ENCODE measurements around the gene HDDC3. TPM values are rescaled to one million over a fixed set of nuclear protein-coding genes. Genes with fewer than 3 reads are reported as not detected.

HDDC3 gene
- total and polyA plus RNA-seq, 9 of the 15 experiments (the other 6 are each of a cell fraction or from before 2014, with no cell fraction given): 14.9 to 55.8 (median 36.9) TPM

GRCh38 chr15:90931828-90932659 is at the start of gene HDDC3 (continued):
- TF ChIP-seq PBX2 (CRISPR knock-in tag; IDR thresholded peaks at IDR 0.05; ENCODE audit: low read depth): no peak
- TF ChIP-seq PBX2 (tag; conservative IDR thresholded peaks at IDR 0.05; ENCODE audit: low read depth): no peak
- no peak for TF ChIP-seq ZNF41 (CRISPR knock-in tag; conservative IDR thresholded peaks at IDR 0.05)
- TF ChIP-seq PURB (CRISPR knock-in tag; IDR thresholded peaks at IDR 0.05; ENCODE audit: low read depth): no peak
- no peak for TF ChIP-seq FOXP4 (CRISPR knock-in tag; IDR thresholded peaks at IDR 0.05; ENCODE audit: borderline replicate concordance)
- peak in 1 of 2 experiments; percentile 80; a peak in 3 of 4 replicates for TF ChIP-seq RCOR1 (IDR thresholded peaks at IDR 0.05; ENCODE audit: borderline replicate concordance in 1 of 2, low read depth in 2 of 2, low read length in 2 of 2)
- no peak for TF ChIP-seq NR2F6 (CRISPR knock-in tag; IDR thresholded peaks at IDR 0.05)
- peak; percentile 55; the same call in 1 of the 2 replicates for TF ChIP-seq PHF21A (IDR thresholded peaks at IDR 0.05; ENCODE audit: borderline replicate concordance, low read depth)
- 0 out of 2 replicates have a peak, but pooled peaks have one; percentile 5 for TF ChIP-seq ZNF354B (CRISPR knock-in tag; IDR thresholded peaks at IDR 0.05)
- TF ChIP-seq TCF7 (IDR thresholded peaks at IDR 0.05; ENCODE audit: borderline replicate concordance): no peak
- TF ChIP-seq ZBTB33 (CRISPR knock-in tag; IDR thresholded peaks at IDR 0.05): no peak; the same call in 1 of the 2 replicates
- TF ChIP-seq PML (IDR thresholded peaks at IDR 0.05; ENCODE audit: low read length): peak; percentile 20; the same call in 1 of the 2 replicates
- 0 out of 2 replicates have a peak, but pooled peaks have one; percentile 71 for TF ChIP-seq ZC3H4 (CRISPR knock-in tag; IDR thresholded peaks at IDR 0.05; ENCODE audit: borderline replicate concordance)
- TF ChIP-seq NR1H2 (CRISPR knock-in tag; IDR thresholded peaks at IDR 0.05): no peak
- peak; percentile 60; the same call in 1 of the 2 replicates for TF ChIP-seq GABPB1 (CRISPR knock-in tag; IDR thresholded peaks at IDR 0.05)
- TF ChIP-seq ETV1 (tag; conservative IDR thresholded peaks at IDR 0.05; ENCODE audit: low read depth): peak; percentile 35
